LNCaP clone FGC (cell line): Measurements from ENCODE around the gene DNAAF1.

ENCODE experiments used
- DNase-seq: peaks from one replicate; pipeline ENCODE4 v3.0.0-alpha.2; 2011; ENCODE audit warnings: low read depth
- H3K4me3 ChIP-seq: 2 replicates; pipeline ENCODE4 v1.5.1; 2011; ENCODE audit warnings: mild to moderate bottlenecking, low read depth, low read length, control low read depth
- TF ChIP-seq, protein P1 (sequence below): IDR thresholded peaks from 2 replicates; pipeline ENCODE4 v1.5.1; 2012; ENCODE audit warnings: mild to moderate bottlenecking; ENCODE audit not compliant: control insufficient read depth, insufficient read depth; ENCODE audit errors: extremely low read depth

DNAAF1 gene

DNA sequence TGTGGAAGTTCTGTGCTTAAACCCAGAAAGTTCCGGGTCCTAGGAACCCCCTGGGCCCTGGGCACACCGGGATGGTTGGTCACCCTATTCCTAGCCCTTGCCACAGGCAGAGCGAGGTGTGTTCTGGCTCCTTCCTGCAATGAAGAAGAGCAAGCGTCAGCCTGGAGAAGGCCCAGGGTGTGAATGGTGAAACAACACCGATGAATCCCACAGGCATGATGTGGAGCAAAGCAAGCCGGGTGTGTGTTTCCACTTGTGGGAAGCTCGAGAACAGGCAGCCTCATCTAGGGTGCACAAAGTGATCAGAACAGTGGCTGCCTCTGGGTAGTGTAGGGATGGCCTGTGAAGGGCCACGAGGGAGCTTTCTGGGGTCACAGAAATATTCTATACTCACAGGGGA is 80.9 kb downstream of the DNAAF1 start:
- TF ChIP-seq, protein P1, sequence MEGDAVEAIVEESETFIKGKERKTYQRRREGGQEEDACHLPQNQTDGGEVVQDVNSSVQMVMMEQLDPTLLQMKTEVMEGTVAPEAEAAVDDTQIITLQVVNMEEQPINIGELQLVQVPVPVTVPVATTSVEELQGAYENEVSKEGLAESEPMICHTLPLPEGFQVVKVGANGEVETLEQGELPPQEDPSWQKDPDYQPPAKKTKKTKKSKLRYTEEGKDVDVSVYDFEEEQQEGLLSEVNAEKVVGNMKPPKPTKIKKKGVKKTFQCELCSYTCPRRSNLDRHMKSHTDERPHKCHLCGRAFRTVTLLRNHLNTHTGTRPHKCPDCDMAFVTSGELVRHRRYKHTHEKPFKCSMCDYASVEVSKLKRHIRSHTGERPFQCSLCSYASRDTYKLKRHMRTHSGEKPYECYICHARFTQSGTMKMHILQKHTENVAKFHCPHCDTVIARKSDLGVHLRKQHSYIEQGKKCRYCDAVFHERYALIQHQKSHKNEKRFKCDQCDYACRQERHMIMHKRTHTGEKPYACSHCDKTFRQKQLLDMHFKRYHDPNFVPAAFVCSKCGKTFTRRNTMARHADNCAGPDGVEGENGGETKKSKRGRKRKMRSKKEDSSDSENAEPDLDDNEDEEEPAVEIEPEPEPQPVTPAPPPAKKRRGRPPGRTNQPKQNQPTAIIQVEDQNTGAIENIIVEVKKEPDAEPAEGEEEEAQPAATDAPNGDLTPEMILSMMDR: no peak
- no peak for DNase-seq
- no peak overlapping the region for H3K4me3 ChIP-seq
